Activated CD4-positive, alpha-beta T cell treated with anti-CD3 and anti-CD28 coated beads, Interleukin-2, amount 50 U/mL, for 16 hours (primary cell): ENCODE results near the gene AMFR.
"Not testable (repeated sequence)": the region's sequence is repeated elsewhere in the genome, so short reads cannot be mapped to it uniquely, and the experiment has no call there.

Experiments
- DNase-seq: peaks from one replicate; pipeline ENCODE4 v3.0.0-alpha.2; 2020

AMFR gene

GRCh38 chr16:56423584-56424403 is 1.6 kb downstream of the AMFR start:
- no peak for DNase-seq

- no peak for DNase-seq
Measured at GRCh38 chr16:56422896-56423441, 2.4 kb downstream of the AMFR start.

- DNase-seq = no peak
Measured at GRCh38 chr16:56421976-56422669, 3.2 kb downstream of the AMFR start.

GRCh38 chr16:56421313-56421712 is 4.0 kb downstream of the AMFR start:
- no peak for DNase-seq

- DNase-seq = no peak
Measured at GRCh38 chr16:56420613-56421012, 4.7 kb downstream of the AMFR start.

- DNase-seq = no peak
Measured at GRCh38 chr16:56419740-56420548, 5.4 kb downstream of the AMFR start.

GRCh38 chr16:56417138-56417537 is 8.2 kb downstream of the AMFR start:
- no peak for DNase-seq

GRCh38 chr16:56415875-56416274 is 9.5 kb downstream of the AMFR start:
- no peak for DNase-seq

GRCh38 chr16:56414366-56414765 is 11.0 kb downstream of the AMFR start:
- DNase-seq = no peak

GRCh38 chr16:56413381-56413780 is 12.0 kb downstream of the AMFR start:
- no peak for DNase-seq

- no peak for DNase-seq
Measured at GRCh38 chr16:56411624-56412023, 13.7 kb downstream of the AMFR start.

- DNase-seq = no peak
Measured at GRCh38 chr16:56411123-56411522, 14.2 kb downstream of the AMFR start.

GRCh38 chr16:56409195-56409594 is 16.1 kb downstream of the AMFR start:
- no peak for DNase-seq

- no peak for DNase-seq
Measured at GRCh38 chr16:56408379-56409098, 16.8 kb downstream of the AMFR start.

- DNase-seq = no peak
Measured at GRCh38 chr16:56405977-56406672, 19.2 kb downstream of the AMFR start.

- no peak for DNase-seq
Measured at GRCh38 chr16:56401482-56401881, 23.9 kb downstream of the AMFR start.

GRCh38 chr16:56400458-56400857 is 24.9 kb downstream of the AMFR start:
- DNase-seq = no peak

- no peak for DNase-seq
Measured at GRCh38 chr16:56399486-56399885, 25.9 kb downstream of the AMFR start.

- no peak for DNase-seq
Measured at GRCh38 chr16:56399047-56399446, 26.3 kb downstream of the AMFR start.

- not testable (repeated sequence) for DNase-seq
Measured at GRCh38 chr16:56396724-56397123, 28.6 kb downstream of the AMFR start.

- no peak for DNase-seq
Measured at GRCh38 chr16:56389554-56389953, 35.8 kb downstream of the AMFR start.

GRCh38 chr16:56388209-56388608 is 37.1 kb downstream of the AMFR start:
- DNase-seq = no peak
